Ishikawa (cell line): Measurements from ENCODE around the gene CCDC91.

Experiments
- CEBPB ChIP-seq: IDR thresholded peaks from 2 replicates; pipeline ENCODE4 v1.6.1; 2012
- CREB1 ChIP-seq: IDR thresholded peaks from 2 replicates; pipeline ENCODE4 v1.6.1; 2012; ENCODE audit warnings: low read depth
- EGR1 ChIP-seq: IDR thresholded peaks from 2 replicates; pipeline ENCODE4 v1.6.1; 2012
- EP300 ChIP-seq: IDR thresholded peaks from 2 replicates; pipeline ENCODE4 v1.6.1; 2012; ENCODE audit warnings: borderline replicate concordance
- REST ChIP-seq: IDR thresholded peaks from 2 replicates; pipeline ENCODE4 v1.6.1; 2012; ENCODE audit warnings: low read depth, mild to moderate bottlenecking
- ZBTB7A ChIP-seq: IDR thresholded peaks from 2 replicates; pipeline ENCODE4 v1.6.1; 2012; ENCODE audit warnings: low read depth

DNA sequence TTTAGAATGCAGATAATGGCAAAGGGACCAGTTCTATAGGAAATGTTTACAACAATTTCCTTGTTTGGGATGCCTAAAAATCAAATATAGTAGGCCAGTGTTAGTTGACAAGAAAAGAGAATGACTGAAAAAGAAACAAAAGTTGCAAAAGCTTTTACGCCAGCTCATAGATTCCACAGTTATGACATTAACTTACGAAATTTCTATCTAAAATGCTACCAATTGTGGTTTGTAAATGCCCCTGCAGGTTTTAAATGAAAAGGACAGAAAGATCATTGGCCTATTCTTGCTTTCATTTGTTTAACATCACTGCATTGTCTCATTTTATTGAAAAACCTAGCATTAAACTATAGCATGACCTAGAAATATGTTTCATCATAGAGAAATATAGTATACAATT is 345.8 kb downstream of the CCDC91 start:
- TF ChIP-seq CEBPB (no peak), EP300 (no peak), EGR1 (no peak), CREB1 (no peak), ZBTB7A (no peak), REST (no peak)
